ENCODE data around the gene SULT1A1.
"Not testable (repeated sequence)": the region's sequence is repeated elsewhere in the genome, so short reads cannot be mapped to it uniquely, and the experiment has no call there.

Gene SULT1A1

GRCh38 chr16:28609631-28610594 lies at the start of gene SULT1A1:
TSS of gene SULT1A1 (minus strand) at chr16:28610044. CDS start at chr16:28608855, 1,189 bp downstream.
- no peak for DNase-seq (ENCODE audit: low read depth)

- DNase-seq (ENCODE audit: low read depth), result not testable (repeated sequence)
Measured at GRCh38 chr16:28639959-28640358, 30.1 kb upstream of the SULT1A1 start.

GRCh38 chr16:28638359-28638758 lies 28.5 kb upstream of the SULT1A1 start:
- not testable (repeated sequence) for DNase-seq (ENCODE audit: low read depth)

- DNase-seq (ENCODE audit: low read depth), result not testable (repeated sequence)
Measured at GRCh38 chr16:28637765-28638164, 27.9 kb upstream of the SULT1A1 start, which contains the start of gene NPIPB8. TSS of gene NPIPB8 (plus strand) at chr16:28638065. CDS start at chr16:28638361, 296 bp downstream.

- DNase-seq (ENCODE audit: low read depth), result not testable (repeated sequence)
Measured at GRCh38 chr16:28636093-28636823, 26.4 kb upstream of the SULT1A1 start.

- DNase-seq (ENCODE audit: low read depth), result not testable (repeated sequence)
Measured at GRCh38 chr16:28630905-28631304, 21.1 kb upstream of the SULT1A1 start.

- peak; percentile 35 for DNase-seq (ENCODE audit: low read depth)
Measured at GRCh38 chr16:28623172-28623711, 13.4 kb upstream of the SULT1A1 start.

- DNase-seq (ENCODE audit: low read depth), result not testable (repeated sequence)
Measured at GRCh38 chr16:28622532-28623171, 12.8 kb upstream of the SULT1A1 start.

GRCh38 chr16:28621481-28622155 lies 11.8 kb upstream of the SULT1A1 start:
- DNase-seq (ENCODE audit: low read depth), result no peak

- DNase-seq (ENCODE audit: low read depth), result not testable (repeated sequence)
Measured at GRCh38 chr16:28620316-28620715, 10.5 kb upstream of the SULT1A1 start.

- DNase-seq (ENCODE audit: low read depth), result no peak
Measured at GRCh38 chr16:28617874-28618273, 8.0 kb upstream of the SULT1A1 start.

- DNase-seq (ENCODE audit: low read depth), result no peak
Measured at GRCh38 chr16:28616636-28617035, 6.8 kb upstream of the SULT1A1 start.

GRCh38 chr16:28616224-28616577 lies 6.4 kb upstream of the SULT1A1 start:
- not testable (repeated sequence) for DNase-seq (ENCODE audit: low read depth)

- not testable (repeated sequence) for DNase-seq (ENCODE audit: low read depth)
Measured at GRCh38 chr16:28615486-28616223, 5.8 kb upstream of the SULT1A1 start.

- DNase-seq (ENCODE audit: low read depth), result not testable (repeated sequence)
Measured at GRCh38 chr16:28614561-28614960, 4.7 kb upstream of the SULT1A1 start.

GRCh38 chr16:28613912-28614311 lies 4.1 kb upstream of the SULT1A1 start:
- not testable (repeated sequence) for DNase-seq (ENCODE audit: low read depth)

GRCh38 chr16:28612359-28613280 lies 2.8 kb upstream of the SULT1A1 start:
- DNase-seq (ENCODE audit: low read depth), result not testable (repeated sequence)

GRCh38 chr16:28610595-28611191 lies 849 bp upstream of the SULT1A1 start:
- no peak for DNase-seq (ENCODE audit: low read depth)
